C4-2B (cell line): ENCODE data around the gene SORCS1.

ENCODE experiments used
- ZFX ChIP-seq: fragments of 450-650 bp; IDR thresholded peaks from 2 replicates; pipeline ENCODE4 v1.6.1; 2017
- TF ChIP-seq, protein P1 (sequence below): fragments of 450-650 bp; conservative IDR thresholded peaks from 2 replicates; pipeline ENCODE4 v1.5.1; 2017; ENCODE audit warnings: mild to moderate bottlenecking

DNA sequence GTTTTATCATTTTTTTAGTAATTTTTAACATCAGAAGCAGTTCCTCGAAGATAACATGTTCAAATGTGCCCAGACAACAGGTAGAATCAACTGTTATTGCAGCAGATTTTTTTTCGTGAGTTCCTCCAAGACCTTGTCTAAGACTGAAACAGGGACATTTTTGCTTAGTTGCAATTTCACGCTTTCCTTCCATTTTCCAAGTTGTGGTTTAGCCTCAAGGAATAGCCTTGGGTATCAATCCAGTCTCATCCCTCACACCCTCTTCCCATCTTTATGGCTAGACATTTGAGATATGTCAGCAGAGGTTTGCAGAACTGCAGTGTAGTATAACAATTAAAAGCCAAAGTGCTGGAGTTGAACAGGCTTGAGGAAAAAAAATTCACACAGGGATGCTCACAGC lies 152.5 kb downstream of the SORCS1 start:
- TF ChIP-seq, protein P1, sequence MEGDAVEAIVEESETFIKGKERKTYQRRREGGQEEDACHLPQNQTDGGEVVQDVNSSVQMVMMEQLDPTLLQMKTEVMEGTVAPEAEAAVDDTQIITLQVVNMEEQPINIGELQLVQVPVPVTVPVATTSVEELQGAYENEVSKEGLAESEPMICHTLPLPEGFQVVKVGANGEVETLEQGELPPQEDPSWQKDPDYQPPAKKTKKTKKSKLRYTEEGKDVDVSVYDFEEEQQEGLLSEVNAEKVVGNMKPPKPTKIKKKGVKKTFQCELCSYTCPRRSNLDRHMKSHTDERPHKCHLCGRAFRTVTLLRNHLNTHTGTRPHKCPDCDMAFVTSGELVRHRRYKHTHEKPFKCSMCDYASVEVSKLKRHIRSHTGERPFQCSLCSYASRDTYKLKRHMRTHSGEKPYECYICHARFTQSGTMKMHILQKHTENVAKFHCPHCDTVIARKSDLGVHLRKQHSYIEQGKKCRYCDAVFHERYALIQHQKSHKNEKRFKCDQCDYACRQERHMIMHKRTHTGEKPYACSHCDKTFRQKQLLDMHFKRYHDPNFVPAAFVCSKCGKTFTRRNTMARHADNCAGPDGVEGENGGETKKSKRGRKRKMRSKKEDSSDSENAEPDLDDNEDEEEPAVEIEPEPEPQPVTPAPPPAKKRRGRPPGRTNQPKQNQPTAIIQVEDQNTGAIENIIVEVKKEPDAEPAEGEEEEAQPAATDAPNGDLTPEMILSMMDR, result no peak
- TF ChIP-seq ZFX, result no peak
